NCI-H2227 treated with DMSO at 0.1 percent for 48 hours (cell line): ENCODE measurements around the gene DLG5.
"Not testable (repeated sequence)": the region's sequence is repeated elsewhere in the genome, so short reads cannot be mapped to it uniquely, and the experiment has no call there.

Source experiments
- DNase-seq: peaks from one replicate; lab custom pipeline; 2025; lab: John Stamatoyannopoulos, UW

The DLG5 gene

GRCh38 chr10:77792155-77792554 lies 134.4 kb downstream of the DLG5 start:
- no peak for DNase-seq

GRCh38 chr10:77791506-77791905 lies 135.0 kb downstream of the DLG5 start:
- no peak for DNase-seq

- no peak for DNase-seq
Measured at GRCh38 chr10:77789861-77790260, 136.7 kb downstream of the DLG5 start.

GRCh38 chr10:77789016-77789415 lies 137.5 kb downstream of the DLG5 start:
- DNase-seq: no peak

- DNase-seq: no peak
Measured at GRCh38 chr10:77788496-77789010, 138.0 kb downstream of the DLG5 start.

GRCh38 chr10:77787440-77787839 lies 139.1 kb downstream of the DLG5 start:
- no peak for DNase-seq

- DNase-seq: no peak
Measured at GRCh38 chr10:77784856-77785255, 141.7 kb downstream of the DLG5 start.

GRCh38 chr10:77782328-77783061 lies 144.1 kb downstream of the DLG5 start:
- no peak for DNase-seq

GRCh38 chr10:77781451-77782327 lies 144.9 kb downstream of the DLG5 start:
- DNase-seq: no peak

- no peak for DNase-seq
Measured at GRCh38 chr10:77780180-77780579, 146.4 kb downstream of the DLG5 start.

- no peak for DNase-seq
Measured at GRCh38 chr10:77776487-77776886, 150.1 kb downstream of the DLG5 start.

- no peak for DNase-seq
Measured at GRCh38 chr10:77774940-77775391, 151.6 kb downstream of the DLG5 start.

GRCh38 chr10:77773631-77774426 lies 152.7 kb downstream of the DLG5 start:
- no peak for DNase-seq

GRCh38 chr10:77772852-77773600 lies 153.5 kb downstream of the DLG5 start:
- DNase-seq: not testable (repeated sequence)

- DNase-seq: no peak
Measured at GRCh38 chr10:77771851-77772250, 154.7 kb downstream of the DLG5 start.

GRCh38 chr10:77771450-77771849 lies 155.1 kb downstream of the DLG5 start:
- no peak for DNase-seq

- DNase-seq: no peak
Measured at GRCh38 chr10:77770868-77771175, 155.7 kb downstream of the DLG5 start.

GRCh38 chr10:77770081-77770867 lies 156.3 kb downstream of the DLG5 start:
- no peak for DNase-seq

- no peak for DNase-seq
Measured at GRCh38 chr10:77768039-77768438, 158.5 kb downstream of the DLG5 start.
